Keratinocyte (primary cell): Measurements from ENCODE around the gene BBS10.
"Not testable (repeated sequence)": the region's sequence is repeated elsewhere in the genome, so short reads cannot be mapped to it uniquely, and the experiment has no call there.

Source experiments
- CTCF ChIP-seq, 3 experiments: IDR thresholded peaks in 1 of 3; conservative IDR thresholded peaks in 1 of 3; optimal IDR thresholded peaks in 1 of 3; 2 replicates in 2 of 3; 3 replicates in 1 of 3; pipeline versions ENCODE3 to v1.5.1; 2011; ENCODE audit warnings: low read length in 3 of 3, mild to moderate bottlenecking in 3 of 3, moderate library complexity in 2 of 3, control low read depth in 1 of 3, inconsistent platforms in 1 of 3; ENCODE audit not compliant: insufficient read depth in 2 of 3; ENCODE audit errors: extremely low read depth in 1 of 3
- EZH2 ChIP-seq: IDR thresholded peaks from one replicate; pipeline ENCODE4 v1.6.1; 2012; ENCODE audit warnings: inconsistent platforms, mild to moderate bottlenecking, low read length, moderate library complexity

- TF ChIP-seq EZH2; CTCF (optimal IDR thresholded peaks at IDR 0.05 in 1 of 3, IDR thresholded peaks at IDR 0.05 in 1 of 3, conservative IDR thresholded peaks at IDR 0.05 in 1 of 3; ENCODE audit: extremely low read depth in 1 of 3, insufficient read depth in 2 of 3, low read length in 3 of 3): not testable (repeated sequence)
Observed at GRCh38 chr12:76364131-76364530, 15.9 kb upstream of the BBS10 start.
